Body of pancreas (tissue), 4 donors: ENCODE results near the gene KLHL6.

ENCODE experiments used
- POLR2A ChIP-seq, 3 donors: fragments of 450-650 bp; IDR thresholded peaks; one replicate each; pipeline ENCODE4 v1.6.1; 2016; ENCODE audit warnings: antibody characterized with exemption in 3 of 3, mild to moderate bottlenecking in 2 of 3
- TF ChIP-seq, protein P1 (sequence below), 7 experiments: fragments of 450-650 bp in 4 of 7; fragments of 200-600 bp in 3 of 7; sonication (generic) in 3 of 7; IDR thresholded peaks; one replicate each; pipeline ENCODE4 v1.5.1; 2016 to 2019; ENCODE audit warnings: antibody characterized with exemption in 7 of 7

DNA sequence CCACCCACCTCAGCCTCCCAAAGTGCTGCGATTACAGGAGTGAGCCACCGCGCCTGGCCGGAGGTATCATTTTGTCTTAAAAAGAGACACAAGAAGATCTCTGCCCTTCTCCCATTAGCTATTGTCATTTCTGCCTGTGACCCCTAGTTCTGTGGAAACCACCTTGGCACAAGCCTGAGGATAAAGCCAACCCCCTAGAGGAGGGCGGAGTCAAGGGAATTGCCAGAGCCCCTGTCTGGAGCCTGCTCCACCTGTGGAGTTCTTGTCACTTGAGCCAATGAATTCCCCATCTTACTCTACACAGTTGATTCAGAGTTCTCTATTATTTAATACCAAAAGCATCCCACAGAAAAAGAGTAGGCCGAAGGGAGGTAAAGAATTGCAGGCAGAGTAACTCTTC is 34.9 kb upstream of the KLHL6 start:
- TF ChIP-seq, protein P1, sequence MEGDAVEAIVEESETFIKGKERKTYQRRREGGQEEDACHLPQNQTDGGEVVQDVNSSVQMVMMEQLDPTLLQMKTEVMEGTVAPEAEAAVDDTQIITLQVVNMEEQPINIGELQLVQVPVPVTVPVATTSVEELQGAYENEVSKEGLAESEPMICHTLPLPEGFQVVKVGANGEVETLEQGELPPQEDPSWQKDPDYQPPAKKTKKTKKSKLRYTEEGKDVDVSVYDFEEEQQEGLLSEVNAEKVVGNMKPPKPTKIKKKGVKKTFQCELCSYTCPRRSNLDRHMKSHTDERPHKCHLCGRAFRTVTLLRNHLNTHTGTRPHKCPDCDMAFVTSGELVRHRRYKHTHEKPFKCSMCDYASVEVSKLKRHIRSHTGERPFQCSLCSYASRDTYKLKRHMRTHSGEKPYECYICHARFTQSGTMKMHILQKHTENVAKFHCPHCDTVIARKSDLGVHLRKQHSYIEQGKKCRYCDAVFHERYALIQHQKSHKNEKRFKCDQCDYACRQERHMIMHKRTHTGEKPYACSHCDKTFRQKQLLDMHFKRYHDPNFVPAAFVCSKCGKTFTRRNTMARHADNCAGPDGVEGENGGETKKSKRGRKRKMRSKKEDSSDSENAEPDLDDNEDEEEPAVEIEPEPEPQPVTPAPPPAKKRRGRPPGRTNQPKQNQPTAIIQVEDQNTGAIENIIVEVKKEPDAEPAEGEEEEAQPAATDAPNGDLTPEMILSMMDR (IDR thresholded peaks at IDR 0.05) = no peak
- TF ChIP-seq POLR2A (IDR thresholded peaks at IDR 0.05) = no peak
